Medulla oblongata (tissue), 1 donor: ENCODE measurements around the gene KRTAP10-4.
"Not testable (repeated sequence)": the region's sequence is repeated elsewhere in the genome, so short reads cannot be mapped to it uniquely, and the experiment has no call there.

Experiments
- DNase-seq: peaks from one replicate; pipeline ENCODE4 v3.0.0-alpha.2; 2015; ENCODE audit errors: extremely low spot score

Gene KRTAP10-4

DNA sequence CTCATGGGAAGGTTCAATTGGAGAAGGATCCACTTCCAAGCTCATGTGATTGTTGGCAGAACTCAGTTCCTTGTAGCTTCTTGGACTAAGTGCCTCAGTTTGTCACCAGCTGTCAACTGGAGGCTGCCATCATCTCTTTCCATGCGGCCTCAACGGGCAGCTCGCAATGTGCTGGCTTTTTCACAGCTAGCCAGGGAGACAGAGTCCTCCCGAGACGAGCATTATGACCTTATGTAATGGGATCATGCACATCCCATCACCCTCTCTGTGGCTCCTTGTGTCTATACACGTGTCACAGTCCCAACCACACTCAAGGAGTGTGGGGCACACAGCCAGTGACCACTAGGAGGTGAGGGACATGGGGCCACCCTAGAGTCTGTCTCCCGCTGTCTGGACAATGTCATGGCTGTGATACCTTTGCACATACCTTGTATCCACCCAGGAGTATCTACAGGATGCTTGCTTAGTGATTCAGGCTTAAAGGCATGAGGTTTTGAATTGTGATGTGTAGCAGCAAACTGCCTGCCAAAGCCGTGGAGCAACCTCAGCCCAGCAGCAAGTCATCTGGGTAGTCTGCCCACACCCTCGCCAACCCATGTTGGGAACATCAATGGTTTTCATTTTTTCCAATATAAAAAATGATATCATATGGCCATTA is 22.7 kb downstream of the KRTAP10-4 start:
- DNase-seq: no peak

DNA sequence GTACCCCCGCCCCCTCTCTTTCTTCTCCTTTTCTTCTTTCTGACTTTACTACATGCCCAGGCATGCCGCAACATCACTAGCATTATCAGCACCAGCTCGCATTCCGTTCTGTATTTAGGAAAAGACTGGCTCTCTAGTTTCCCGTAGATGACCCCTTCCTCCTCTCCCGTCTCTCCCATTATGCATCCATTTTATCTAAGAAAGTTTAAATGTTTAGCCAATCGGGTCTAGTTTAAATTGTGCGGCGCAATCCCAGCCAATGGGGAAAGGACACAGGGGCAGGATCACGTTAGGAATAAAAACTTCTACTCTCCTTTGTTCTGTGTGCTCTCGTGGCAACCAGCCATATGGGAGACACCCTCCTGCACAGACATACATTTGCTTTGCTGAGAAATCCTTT is 24.5 kb downstream of the KRTAP10-4 start:
- DNase-seq: no peak

DNA sequence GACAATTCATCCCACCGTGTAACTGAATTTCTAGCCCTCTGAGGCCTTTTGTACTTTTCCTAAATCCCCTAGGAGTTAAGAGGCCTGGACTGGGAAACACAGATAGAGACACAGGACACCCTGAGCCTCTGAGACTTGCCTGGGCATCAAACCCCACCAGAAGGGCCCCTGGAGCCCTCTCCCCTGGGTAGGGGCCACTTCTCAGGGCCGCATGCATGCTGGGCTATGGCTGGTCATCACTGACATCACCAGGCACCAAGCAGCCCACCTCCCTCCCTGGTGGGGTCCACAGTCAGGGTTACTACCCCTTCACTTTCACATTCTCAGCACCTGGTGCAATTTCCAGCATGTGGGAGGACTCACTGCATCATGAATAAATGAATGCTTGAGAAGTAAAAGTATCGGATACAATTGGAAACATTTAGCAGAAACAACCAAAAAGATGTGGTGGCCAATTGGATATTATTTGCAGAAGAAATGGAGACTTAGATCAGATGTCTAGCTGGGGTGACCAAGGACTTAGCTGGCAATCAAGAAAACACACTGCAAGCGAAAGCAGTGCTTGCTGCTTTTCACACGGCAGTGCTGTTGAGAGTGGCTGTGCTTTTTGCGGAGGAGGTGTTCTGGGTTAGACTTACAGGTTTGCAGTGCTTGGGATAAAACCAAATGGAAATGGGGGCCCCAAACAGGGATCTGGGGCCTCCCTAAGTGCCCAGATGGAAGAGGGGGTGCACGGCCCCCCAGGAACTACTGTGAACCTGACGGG is 25.9 kb downstream of the KRTAP10-4 start:
- DNase-seq: no peak

DNA sequence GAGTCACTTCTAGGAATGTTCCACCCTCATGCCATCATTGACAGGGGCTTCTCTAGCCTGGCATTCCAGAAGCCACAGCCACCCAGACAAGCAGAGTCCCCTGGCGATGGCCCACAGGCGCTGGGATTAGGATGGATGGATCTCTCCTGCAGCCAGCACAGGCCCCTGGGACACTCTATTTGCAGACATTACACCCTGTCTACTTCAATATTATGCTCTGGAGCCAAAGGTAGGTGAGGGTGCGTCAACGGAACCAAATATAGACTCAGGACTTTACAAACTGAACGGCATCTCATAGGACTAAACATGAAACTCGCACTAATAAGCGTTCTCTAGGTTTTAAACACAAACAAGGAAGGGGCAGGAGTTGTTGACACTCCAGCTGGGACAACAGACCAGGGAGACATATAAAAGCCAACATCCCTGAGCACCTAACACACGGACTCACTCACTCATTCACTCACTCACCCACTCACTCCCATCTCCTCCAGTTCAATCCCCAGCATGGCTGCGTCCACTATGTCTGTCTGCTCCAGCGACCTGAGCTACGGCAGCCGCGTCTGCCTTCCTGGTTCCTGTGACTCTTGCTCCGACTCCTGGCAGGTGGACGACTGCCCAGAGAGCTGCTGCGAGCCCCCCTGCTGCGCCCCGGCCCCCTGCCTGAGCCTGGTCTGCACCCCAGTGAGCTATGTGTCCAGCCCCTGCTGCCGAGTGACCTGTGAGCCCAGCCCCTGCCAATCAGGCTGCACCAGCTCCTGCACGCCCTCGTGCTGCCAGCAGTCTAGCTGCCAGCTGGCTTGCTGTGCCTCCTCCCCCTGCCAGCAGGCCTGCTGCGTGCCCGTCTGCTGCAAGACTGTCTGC is 26.8 kb downstream of the KRTAP10-4 start, which contains the start of gene KRTAP10-7:
Gene KRTAP10-7, plus strand, starts transcription at position 480 of the 861 bp plus-strand sequence. Its CDS starts 25 bp downstream, at position 505.
- not testable (repeated sequence) for DNase-seq

DNA sequence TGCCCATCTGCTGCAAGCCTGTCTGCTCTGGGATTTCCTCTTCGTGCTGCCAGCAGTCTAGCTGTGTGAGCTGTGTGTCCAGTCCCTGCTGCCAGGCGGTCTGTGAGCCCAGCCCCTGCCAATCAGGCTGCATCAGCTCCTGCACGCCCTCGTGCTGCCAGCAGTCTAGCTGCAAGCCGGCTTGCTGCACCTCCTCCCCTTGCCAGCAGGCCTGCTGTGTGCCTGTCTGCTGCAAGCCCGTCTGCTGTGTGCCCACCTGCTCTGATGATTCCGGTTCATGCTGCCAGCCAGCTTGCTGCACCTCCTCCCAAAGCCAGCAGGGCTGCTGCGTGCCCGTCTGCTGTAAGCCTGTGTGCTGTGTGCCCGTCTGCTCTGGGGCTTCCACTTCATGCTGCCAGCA is 27.6 kb downstream of the KRTAP10-4 start:
- not testable (repeated sequence) for DNase-seq

DNA sequence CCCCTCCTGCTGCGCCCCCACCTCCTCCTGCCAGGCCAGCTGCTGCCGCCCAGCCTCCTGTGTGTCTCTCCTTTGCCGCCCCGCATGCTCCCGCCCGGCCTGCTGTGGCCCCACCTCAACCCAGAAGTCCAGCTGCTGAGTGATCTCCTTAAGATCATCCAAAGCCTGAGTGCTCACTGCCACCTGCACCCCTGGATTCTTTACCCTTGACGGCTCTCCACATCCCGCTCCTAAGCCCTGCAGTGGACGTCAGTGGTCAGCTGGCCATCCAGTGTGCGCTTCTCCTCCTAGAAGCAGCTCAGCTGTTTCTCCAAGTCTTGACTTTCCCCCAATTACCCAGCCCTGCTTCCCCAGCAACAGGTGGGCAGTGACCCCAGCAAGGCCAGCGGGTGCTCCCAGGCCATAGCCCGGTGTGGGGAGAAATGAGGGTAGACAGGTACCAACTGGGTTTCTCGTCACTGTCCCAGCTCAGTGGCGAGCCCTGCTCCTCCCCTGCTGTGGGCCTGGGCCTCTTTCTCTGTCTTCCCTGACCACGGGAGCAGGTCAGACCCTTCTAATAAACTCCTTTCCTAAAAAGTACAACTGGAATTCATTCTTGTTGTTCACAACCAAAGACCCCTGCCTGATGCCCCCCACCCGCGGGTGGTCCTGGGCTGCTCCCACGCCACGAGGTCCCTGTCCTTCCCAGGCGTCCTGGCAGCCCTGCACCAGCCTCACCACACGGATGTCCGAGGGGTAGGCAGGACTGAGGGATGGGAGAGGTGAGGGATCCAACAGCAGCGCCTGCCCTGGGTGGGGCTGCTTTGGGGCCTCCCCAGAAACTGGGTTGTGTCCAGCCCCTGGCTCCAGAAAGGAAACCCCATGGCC is 28.3 kb downstream of the KRTAP10-4 start:
- DNase-seq: no peak

DNA sequence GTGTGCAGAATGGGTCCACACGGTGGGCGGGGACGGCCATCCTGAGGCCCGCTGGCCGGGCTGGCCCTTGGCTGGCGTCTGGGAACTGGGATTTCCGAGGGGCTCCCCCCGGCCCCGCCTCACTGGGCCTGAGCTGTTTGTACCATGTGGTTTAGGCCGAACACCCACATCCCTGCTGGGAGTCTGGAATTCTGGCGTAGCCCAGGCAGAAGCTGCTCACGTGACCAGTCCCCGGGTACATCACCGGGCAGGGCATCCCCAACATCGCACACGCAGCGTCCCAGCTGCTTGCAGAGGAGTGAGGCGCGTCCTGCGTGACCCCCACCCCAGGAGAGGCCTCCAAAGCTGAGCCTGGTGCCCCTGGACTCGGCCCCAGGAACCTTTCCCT is 28.9 kb downstream of the KRTAP10-4 start:
- DNase-seq: no peak

DNA sequence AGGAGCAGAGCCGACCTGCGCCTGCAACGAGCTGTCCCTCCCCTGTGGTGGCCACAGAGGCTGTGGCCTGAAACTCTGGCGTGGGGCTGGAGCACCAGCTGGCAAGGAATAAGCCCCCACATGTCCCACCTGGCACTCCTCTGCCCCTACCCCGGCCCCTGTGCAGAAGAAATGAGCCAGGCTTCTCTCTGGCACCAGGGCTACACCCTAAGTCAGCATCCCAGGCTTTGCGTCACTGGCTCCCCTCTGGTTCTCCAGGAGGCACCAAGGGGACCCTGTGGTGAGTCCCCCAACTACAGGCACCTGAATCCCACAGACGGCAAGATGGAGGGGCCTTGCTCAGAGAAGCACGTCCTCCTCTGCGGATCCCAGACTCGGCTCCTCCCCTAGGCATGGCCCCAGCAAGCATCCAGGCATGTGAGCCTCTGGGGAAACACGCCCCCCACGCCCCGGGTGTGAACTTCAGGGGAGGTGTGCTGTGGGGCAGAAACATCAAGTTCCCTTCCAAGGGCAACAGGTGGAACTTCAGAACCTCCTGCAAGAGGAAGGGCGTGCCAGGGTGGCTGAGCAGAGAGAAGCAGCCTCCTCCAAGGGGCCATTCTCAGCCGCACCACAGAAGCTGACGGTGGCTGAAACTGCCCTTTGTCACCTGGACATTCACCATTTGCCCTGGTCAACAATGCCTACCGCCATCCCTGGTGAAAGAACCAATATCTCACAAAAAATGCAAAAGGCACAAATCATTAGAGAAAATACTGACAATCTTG is 29.8 kb downstream of the KRTAP10-4 start:
- DNase-seq: no peak

DNA sequence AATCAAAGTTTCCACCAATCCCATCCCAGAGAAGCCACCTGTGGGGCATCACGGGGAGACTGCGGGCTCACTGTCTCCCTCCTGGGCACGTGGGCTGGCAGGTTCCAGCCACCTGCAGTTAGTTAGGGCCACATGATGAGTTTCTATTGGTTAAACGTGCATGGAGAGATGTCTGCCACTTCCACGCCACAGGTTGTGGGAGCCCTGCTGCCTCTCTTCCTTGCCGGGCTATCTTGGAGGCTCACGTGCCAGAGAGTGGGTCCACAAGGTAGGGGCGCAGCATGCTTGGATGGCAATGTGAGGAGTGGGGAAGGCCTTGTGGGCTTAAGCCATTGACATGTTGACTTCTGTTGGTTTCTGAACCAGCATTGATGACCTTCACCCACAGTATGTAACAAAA is 30.4 kb downstream of the KRTAP10-4 start:
- no peak for DNase-seq

DNA sequence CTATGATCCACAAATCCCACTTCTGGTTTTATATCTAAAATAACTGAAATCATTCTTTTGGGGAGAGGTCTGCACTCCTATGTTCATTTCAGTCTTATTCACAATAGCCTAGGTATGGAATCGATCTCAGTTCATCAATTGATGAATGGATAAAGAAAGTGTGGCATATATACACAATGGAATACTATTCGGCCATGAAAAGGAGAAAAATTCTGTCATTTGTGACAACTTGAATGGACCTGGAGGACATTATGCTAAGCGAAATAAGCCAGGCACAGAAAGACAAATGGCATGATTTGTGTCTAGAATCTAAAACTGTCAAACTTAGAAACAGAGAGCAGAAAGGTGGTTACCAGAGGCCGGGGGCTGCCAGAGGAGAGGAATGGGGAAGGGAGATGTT is 33.0 kb downstream of the KRTAP10-4 start:
- DNase-seq: no peak

DNA sequence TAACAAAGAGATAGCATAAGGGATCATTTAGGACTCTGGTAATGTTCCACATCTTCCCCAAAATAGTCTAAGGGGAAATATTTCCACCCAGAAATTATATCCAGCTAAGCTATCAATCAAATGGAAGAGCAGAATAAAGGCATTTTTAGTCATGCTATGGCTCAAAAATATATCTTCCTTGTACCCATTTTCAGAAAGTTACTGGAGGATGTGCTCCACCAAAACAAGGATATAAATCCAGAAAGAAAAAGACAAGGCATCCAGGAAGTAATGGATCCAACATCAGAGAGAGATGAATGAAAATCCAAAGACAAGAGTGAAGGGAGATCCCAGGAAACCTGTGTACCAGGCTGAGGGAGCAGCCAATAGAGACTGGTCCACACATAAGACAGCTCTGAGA is 35.7 kb downstream of the KRTAP10-4 start:
- no peak for DNase-seq

DNA sequence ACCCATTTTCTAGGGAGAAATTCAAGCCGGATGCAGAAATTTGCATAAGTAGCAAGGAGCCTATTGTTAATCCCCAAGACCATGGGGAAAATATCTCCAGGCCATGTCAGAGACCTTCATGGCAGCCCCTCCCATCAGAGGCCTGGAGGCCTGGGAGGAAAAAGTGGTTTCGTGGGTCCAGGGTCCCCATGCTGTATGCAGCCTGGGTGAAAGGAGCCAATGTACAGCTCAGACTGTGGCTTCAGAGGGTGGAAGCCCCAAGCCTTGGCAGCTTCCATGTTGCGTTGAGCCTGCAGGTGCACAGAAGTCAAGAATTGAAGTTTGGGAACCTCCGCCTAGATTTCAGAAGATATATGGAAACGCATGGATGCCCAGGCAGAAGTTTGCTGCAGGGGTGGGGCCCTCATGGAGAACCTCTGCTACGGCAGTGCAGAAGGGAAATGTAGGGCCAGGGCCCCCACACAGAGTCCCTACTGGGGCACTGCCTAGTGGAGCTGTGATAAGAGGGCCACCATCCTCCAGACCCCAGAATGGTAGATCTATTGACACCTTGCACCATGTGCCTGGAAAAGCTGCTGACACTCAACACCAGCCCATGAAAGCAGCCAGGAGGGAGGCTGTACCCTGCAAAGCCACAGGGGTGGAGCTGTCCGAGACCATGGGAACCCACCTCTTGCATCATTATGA is 36.8 kb downstream of the KRTAP10-4 start:
- DNase-seq: not testable (repeated sequence)

DNA sequence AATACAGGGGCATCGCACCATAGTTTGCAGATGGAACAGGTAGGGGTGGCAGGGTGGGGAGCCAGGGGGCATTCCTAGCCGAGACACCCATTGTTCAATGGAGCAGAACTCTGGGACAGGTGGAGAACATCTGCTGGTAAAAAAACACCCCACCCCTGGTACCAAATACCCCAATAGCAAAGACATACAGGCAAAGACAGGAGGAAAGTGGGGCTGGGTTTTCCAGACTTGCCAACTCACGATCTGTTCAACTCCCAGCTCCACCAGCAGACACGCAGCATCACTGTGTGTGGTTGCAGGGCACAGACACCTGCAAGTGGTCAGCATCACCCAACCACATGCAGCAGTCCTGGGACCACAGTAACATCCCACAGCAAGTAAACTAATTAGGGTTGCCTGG is 38.0 kb downstream of the KRTAP10-4 start:
- DNase-seq: no peak

DNA sequence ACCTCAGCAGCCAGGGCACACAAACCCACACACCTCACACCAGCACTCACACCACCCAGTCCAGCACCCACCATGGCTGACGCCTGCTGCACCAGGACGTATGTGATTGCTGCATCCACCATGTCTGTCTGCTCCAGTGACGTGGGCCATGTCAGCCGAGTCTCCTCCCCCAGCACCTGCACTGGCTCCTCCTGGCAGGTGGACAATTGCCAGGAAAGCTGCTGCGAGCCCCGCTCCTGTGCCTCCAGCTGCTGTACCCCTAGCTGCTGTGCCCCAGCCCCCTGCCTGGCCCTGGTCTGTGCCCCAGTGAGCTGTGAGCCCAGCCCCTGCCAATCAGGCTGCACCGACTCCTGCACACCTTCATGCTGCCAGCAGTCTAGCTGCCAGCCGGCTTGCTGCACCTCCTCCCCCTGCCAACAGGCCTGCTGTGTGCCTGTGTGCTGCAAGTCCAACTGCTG is 38.5 kb downstream of the KRTAP10-4 start, which contains the start of gene KRTAP10-8:
Gene KRTAP10-8, plus strand, starts transcription at position 51 of the 458 bp plus-strand sequence. Its CDS starts 22 bp downstream, at position 73.
- DNase-seq: no peak

DNA sequence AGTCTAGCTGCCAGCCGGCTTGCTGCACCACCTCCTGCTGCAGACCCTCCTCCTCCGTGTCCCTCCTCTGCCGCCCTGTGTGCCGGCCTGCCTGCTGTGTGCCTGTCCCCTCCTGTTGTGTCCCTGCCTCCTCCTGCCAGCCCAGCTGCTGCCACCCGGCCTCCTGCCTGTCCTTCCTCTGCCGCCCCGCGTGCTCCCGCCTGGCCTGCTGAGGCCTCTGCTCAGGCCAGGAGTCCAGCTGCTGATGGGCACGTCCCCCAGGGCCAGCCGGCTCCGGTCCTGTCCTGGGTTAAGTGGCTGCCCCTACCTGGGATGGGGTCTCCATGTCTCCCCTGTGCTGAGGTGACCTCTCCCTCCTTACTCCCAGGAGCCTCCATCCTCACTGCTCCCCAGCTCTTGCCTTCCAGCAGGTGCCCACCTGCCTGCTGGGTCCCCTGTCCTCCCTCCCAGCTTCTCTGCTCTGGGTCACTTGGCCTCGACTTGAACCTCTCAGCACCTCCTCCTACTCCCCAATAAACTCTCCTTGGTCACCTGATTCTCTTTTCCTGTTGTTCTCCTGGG is 39.2 kb downstream of the KRTAP10-4 start:
- DNase-seq: no peak

DNA sequence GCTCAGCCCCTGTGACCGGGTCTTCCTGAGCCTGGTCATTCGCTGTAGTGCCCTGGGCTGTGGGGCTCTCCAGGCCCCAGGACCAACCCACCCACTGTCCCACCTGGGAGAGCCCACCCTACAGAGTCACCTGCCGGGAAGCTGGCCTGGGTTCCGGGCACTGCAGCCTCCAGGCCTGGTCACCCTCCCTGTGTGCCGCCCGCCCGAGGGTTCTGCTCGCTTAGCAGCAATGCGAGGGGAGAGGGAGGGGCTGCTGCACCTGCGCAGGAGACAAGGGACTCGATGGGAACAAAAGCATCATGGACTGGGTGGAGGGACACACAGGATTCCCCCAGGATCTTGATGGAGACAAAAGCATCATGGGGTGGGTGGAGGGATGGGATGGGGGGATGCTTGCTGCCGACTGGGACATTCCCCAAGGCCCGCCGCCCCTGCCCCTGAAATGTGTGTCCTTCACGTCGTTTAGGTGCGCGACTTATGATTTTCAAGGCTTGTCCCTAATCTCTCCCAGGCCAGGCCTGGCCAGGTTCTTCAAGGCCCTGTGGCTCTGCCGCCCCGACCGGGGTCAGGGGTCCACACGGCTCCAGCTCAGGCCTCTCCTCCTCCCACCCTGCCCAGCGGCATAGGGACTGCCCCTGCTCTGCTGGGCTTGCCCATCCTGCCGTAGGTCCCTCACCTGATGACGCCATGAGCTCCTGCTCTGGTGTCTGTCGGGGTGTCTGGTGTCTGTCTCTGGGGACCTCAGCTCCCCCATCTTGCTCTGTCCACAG is 40.0 kb downstream of the KRTAP10-4 start:
- DNase-seq: no peak

DNA sequence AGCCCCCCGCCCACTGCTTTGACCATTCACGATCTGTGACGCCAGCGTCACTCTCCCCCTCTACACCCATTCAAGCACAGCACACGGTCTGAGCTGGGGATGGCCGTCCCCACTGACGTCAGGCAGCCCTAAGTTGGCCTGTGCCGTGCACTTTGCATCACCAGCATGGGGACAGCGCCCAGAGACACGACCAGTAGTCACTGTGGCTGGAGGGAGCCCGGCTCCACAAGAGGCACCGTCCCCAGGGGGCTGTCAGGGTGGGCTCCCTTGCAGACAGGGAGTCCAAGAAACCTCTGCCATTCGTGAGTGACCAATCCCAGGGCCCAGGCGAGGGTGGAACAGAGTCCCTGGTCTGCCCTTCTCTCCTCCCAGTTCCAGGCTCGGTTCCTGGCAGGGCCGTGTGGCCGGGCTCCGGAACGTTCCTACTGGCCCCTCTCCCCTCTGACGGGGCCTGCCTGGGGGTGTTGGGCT is 40.7 kb downstream of the KRTAP10-4 start:
- no peak for DNase-seq

DNA sequence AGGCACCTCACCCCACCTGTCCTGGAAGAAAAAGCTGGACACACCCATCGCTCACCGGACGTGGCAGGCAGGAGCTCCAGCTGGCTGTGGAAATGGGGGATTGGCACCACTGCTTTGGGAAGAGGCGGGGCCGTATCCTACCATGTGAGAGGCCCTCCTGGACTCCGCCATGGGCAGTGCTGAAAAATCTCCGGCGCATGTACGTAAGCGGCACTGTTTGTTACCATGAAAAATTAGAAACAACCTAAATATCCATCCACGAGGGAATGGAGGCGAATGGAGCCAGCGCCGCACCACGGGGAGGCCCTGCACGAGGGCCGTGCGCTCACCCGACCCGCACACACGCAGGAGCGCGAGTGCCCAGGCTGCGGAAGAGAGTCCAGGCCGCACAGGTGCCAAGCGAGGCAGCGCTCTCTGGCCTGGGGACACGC is 41.4 kb downstream of the KRTAP10-4 start:
- DNase-seq: no peak
